ENCODE data around the gene TMEM62. TPM values are rescaled to one million over a fixed set of nuclear protein-coding genes. Genes with fewer than 3 reads are reported as not detected.

Gene TMEM62
- total and polyA plus RNA-seq, 2 of the 8 experiments (the other 6 are each of a cell fraction or from before 2014, with no cell fraction given): 2.0 to 4.0 TPM

- TF ChIP-seq E2F6 (IDR thresholded peaks at IDR 0.05): no peak
- TF ChIP-seq CHD7 (IDR thresholded peaks at IDR 0.05; ENCODE audit: insufficient replicate concordance, low read length): no peak
- no peak for TF ChIP-seq RNF2 (IDR thresholded peaks at IDR 0.05; ENCODE audit: borderline replicate concordance, low read depth, low read length, missing control alignments, poor library complexity, severe bottlenecking)
Measured at GRCh38 chr15:43220991-43221403, 87.6 kb downstream of the TMEM62 start, which contains the start of gene EPB42 (continued).
